Heart left ventricle (tissue), 13 donors: ENCODE results near the gene CDAN1.

Experiments used
- CTCF ChIP-seq, 12 donors: fragments of 200-600 bp; sonication (generic) in 4 of 12; IDR thresholded peaks; one replicate each; pipeline versions ENCODE4 v1.5.0 to v1.8.0; 2018 to 2022; ENCODE audit warnings: antibody characterized with exemption in 12 of 12, mild to moderate bottlenecking in 5 of 12
- POLR2A ChIP-seq, 2 donors: fragments of 450-650 bp; IDR thresholded peaks; one replicate each; pipeline ENCODE4 v1.6.1; 2017; ENCODE audit warnings: antibody characterized with exemption in 2 of 2, mild to moderate bottlenecking in 2 of 2, moderate library complexity in 2 of 2
- donor health status: ischemic (EF 13 %, LVEDD 7.1; RV severe dilation, severe dysfunction).
- donor health status: DM: no; HTN: yes; CAD: no.
- donor health status: DM: no; HTN: no; CAD: no.
- donor health status: ischemic (EF 25% LVEDD 6.9; RV normal size, moderate dysfunction).
- donor health status: ischemic (EF 25% LVEDD 5.7; RV mildly dilated, moderate dysfunction).
- donor health status: ischemic (EF 35%, LVEDD 5.7; RV mildly dilated, moderate dysfunction).
- donor health status: nonischemic (EF 11% LVEDD 7.7; RV severe dilation, severe dysfunction).
- donor health status: DM: yes; HTN: yes; CAD: no.
- donor health status: PGD.
- donor health status: ischemic (EF 29% LVEDD 5.4; RV normal size, mild dysfunction).
- donor health status: nonischemic (EF 23%, LVEDD 6.1; RV moderate dilation, normal function).

DNA sequence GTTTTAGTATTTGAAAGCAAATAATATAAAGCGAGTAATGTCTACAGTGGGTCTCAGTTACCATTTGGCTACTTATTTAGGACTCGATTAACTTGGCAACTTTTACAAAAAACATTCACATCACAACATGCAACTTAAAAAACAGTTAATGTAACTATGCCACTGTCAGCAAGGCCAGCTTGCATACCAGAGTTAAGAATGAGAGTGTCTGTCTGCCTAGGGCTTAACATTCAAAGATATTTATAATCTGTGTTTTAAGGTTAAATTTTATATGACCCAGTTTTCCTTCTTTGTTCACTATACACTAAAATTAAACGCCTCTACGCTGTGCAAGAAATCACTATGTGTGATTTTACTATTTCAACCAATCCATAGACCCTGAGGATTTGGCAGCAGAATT lies 5.2 kb upstream of the CDAN1 start:
- TF ChIP-seq CTCF (IDR thresholded peaks at IDR 0.05), result no peak
- TF ChIP-seq POLR2A (IDR thresholded peaks at IDR 0.05), result no peak
